ENCODE measurements around the gene SEPHS2.
"Not testable (repeated sequence)": the region's sequence is repeated elsewhere in the genome, so short reads cannot be mapped to it uniquely, and the experiment has no call there.

SEPHS2 gene

DNA sequence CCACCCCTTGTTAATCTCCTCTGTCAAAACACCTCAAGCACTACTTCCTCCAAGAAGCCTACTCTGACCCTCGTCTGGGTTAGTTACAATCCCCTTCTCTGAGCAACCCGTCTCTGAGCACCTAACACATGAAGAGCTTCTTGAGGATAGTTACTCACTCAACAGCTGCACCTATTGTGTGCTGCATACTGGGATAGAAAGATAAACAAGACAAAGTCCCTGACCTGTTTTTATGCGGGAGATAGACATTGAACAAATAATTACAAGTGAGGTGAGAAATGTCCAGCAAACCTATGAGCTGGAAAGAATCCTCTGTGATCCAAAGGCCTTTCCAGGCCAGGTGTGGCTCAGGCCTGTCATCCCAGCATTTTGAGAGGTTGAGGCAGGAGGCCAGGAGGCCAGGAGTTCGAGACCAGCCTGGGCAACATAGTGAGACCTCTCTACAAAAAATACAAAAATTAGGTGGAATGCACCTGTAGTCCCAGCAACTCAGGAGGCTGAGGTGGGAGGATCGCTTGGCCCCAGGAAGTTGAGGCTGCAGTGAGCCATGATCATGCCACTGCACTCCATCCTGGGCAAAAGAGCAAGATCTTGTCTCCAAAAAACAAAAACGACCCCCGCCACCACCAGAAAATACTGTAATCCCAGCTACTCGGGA is 43.8 kb downstream of the SEPHS2 start:
- H3K27me3 ChIP-seq (ENCODE audit: control insufficient read depth in 5 of 5, insufficient read depth in 4 of 5, low read length in 5 of 5), result no peaks in the 10 kb centered on the region
- H3K9me3 ChIP-seq (ENCODE audit: control insufficient read depth in 5 of 5, low read length in 5 of 5), result no peaks in the 10 kb centered on the region
- no peak overlapping the region for H3K27ac ChIP-seq (ENCODE audit: low read depth, low read length)
- peaks cover 4 to 19% (median 17%) of the 10 kb centered on the region in 5 donors for H3K4me1 ChIP-seq (ENCODE audit: control insufficient read depth in 5 of 5, insufficient read depth in 5 of 5, low read length in 5 of 5)
- H3K4me3 ChIP-seq (ENCODE audit: low read depth in 1 of 5, low read length in 5 of 5), result no peak overlapping the region
- no peak overlapping the region for H3K9ac ChIP-seq (ENCODE audit: low read length in 5 of 5)
- peaks cover 0 to 16% (median 10%) of the 10 kb centered on the region in 5 donors for H3K36me3 ChIP-seq (ENCODE audit: control insufficient read depth in 5 of 5, insufficient read depth in 5 of 5, low read length in 5 of 5)

DNA sequence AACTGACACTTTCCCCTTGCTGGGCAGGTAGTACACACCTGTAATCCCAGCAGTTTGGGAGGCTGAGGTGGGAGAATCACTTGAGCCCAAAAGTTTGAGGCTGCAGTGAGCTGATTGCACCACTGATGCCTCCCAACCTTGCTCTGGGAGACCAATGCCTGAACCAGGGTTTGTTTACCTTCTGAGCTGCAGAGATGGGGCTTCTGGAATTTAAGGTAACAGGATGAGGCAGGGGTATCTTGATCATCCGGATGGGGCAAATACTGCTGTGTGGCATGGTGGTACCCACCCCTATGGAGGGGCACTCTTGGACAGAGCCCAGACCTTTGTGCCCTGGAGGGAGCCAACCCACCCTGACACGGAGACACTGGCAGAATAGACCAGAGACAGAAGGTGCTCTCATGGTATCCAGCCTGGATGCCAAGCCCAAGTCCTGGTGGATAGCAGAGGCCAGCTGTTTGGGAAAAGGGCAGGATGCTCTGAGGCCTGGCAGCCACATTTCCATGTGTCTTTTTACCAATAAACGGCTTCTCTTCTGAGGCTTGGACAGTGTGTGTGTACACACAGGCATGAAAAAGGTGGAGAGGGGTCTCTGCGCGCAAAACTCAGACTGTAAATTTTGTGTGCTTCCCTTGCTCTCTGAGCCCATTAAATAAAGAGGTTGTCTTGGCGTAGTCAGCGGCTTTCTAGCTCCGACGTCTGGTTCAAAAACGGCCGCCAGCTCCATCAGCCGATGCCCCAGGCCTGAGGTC is 46.1 kb downstream of the SEPHS2 start:
- Histone ChIP-seq H3K4me3 (ENCODE audit: low read depth in 1 of 5, low read length in 5 of 5) (peak overlapping the region; percentile 17 to 83 (median 80)), H3K4me1 (ENCODE audit: control insufficient read depth in 5 of 5, insufficient read depth in 5 of 5, low read length in 5 of 5) (peaks cover 2 to 28% (median 24%) of the 10 kb centered on the region in 5 donors)

GRCh38 chr16:30398661-30399434 is 46.8 kb downstream of the SEPHS2 start:
- Histone ChIP-seq H3K9ac (ENCODE audit: low read length in 5 of 5) (no peak overlapping the region), H3K4me3 (ENCODE audit: low read depth in 1 of 5, low read length in 5 of 5) (no peak overlapping the region), H3K27me3 (ENCODE audit: control insufficient read depth in 5 of 5, insufficient read depth in 4 of 5, low read length in 5 of 5) (no peaks in the 10 kb centered on the region), H3K36me3 (ENCODE audit: control insufficient read depth in 5 of 5, insufficient read depth in 5 of 5, low read length in 5 of 5) (peaks cover 0 to 16% (median 10%) of the 10 kb centered on the region in 5 donors), H3K27ac (ENCODE audit: low read depth, low read length) (no peak overlapping the region), H3K4me1 (ENCODE audit: control insufficient read depth in 5 of 5, insufficient read depth in 5 of 5, low read length in 5 of 5) (peaks cover 2 to 33% (median 30%) of the 10 kb centered on the region in 5 donors), H3K9me3 (ENCODE audit: control insufficient read depth in 5 of 5, low read length in 5 of 5) (no peaks in the 10 kb centered on the region)

More for the DNA sequence above, 46.1 kb downstream of the SEPHS2 start:
- Histone ChIP-seq H3K27ac (ENCODE audit: low read depth, low read length) (peak overlapping the region; percentile 75), H3K27me3 (ENCODE audit: control insufficient read depth in 5 of 5, insufficient read depth in 4 of 5, low read length in 5 of 5) (no peaks in the 10 kb centered on the region), H3K9me3 (ENCODE audit: control insufficient read depth in 5 of 5, low read length in 5 of 5) (no peaks in the 10 kb centered on the region), H3K9ac (ENCODE audit: low read length in 5 of 5) (peak overlapping the region in 4 of 5 donors; percentile 79 to 86 (median 84)), H3K36me3 (ENCODE audit: control insufficient read depth in 5 of 5, insufficient read depth in 5 of 5, low read length in 5 of 5) (peaks cover 0 to 16% (median 10%) of the 10 kb centered on the region in 5 donors)

- no peak overlapping the region for H3K4me3 ChIP-seq (ENCODE audit: low read depth in 1 of 5, low read length in 5 of 5)
- H3K36me3 ChIP-seq (ENCODE audit: control insufficient read depth in 5 of 5, insufficient read depth in 5 of 5, low read length in 5 of 5), result peaks cover 0 to 16% (median 10%) of the 10 kb centered on the region in 5 donors
These were observed 47.7 kb downstream of the SEPHS2 start for GRCh38 chr16:30397776-30398660.

DNA sequence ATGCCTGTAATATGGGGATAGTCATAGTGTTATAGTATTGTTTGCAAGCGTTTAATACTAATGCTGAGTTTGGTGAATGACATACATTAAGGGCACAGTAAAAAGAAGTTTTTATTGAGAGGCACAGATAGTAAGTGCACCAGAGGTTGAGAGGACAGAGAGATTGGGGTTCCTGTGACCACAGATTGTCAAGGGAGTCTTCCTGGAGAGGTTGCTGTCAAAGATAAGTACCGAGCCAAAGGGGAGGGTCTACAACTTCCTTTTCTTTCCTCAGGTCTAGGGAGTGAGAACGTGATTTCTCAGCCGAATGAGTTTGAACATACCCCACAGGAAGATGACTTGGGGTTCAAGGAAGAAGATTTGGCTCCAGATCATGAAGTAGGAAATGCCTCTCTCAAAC is 48.6 kb downstream of the SEPHS2 start:
- Histone ChIP-seq H3K4me1 (ENCODE audit: control insufficient read depth in 5 of 5, insufficient read depth in 5 of 5, low read length in 5 of 5) (peaks cover 2 to 33% (median 30%) of the 10 kb centered on the region in 5 donors), H3K27ac (ENCODE audit: low read depth, low read length) (no peak overlapping the region), H3K27me3 (ENCODE audit: control insufficient read depth in 5 of 5, insufficient read depth in 4 of 5, low read length in 5 of 5) (no peaks in the 10 kb centered on the region), H3K9me3 (ENCODE audit: control insufficient read depth in 5 of 5, low read length in 5 of 5) (no peaks in the 10 kb centered on the region), H3K9ac (ENCODE audit: low read length in 5 of 5) (peak overlapping the region in 1 of 5 donors; percentile 1), H3K36me3 (ENCODE audit: control insufficient read depth in 5 of 5, insufficient read depth in 5 of 5, low read length in 5 of 5) (peaks cover 0 to 16% (median 10%) of the 10 kb centered on the region in 5 donors), H3K4me3 (ENCODE audit: low read depth in 1 of 5, low read length in 5 of 5) (no peak overlapping the region)

More at GRCh38 chr16:30397776-30398660, 47.7 kb downstream of the SEPHS2 start:
- no peaks in the 10 kb centered on the region for H3K9me3 ChIP-seq (ENCODE audit: control insufficient read depth in 5 of 5, low read length in 5 of 5)
- H3K9ac ChIP-seq (ENCODE audit: low read length in 5 of 5), result no peak overlapping the region
- no peaks in the 10 kb centered on the region for H3K27me3 ChIP-seq (ENCODE audit: control insufficient read depth in 5 of 5, insufficient read depth in 4 of 5, low read length in 5 of 5)
- no peak overlapping the region for H3K27ac ChIP-seq (ENCODE audit: low read depth, low read length)
- peaks cover 2 to 33% (median 30%) of the 10 kb centered on the region in 5 donors for H3K4me1 ChIP-seq (ENCODE audit: control insufficient read depth in 5 of 5, insufficient read depth in 5 of 5, low read length in 5 of 5)

DNA sequence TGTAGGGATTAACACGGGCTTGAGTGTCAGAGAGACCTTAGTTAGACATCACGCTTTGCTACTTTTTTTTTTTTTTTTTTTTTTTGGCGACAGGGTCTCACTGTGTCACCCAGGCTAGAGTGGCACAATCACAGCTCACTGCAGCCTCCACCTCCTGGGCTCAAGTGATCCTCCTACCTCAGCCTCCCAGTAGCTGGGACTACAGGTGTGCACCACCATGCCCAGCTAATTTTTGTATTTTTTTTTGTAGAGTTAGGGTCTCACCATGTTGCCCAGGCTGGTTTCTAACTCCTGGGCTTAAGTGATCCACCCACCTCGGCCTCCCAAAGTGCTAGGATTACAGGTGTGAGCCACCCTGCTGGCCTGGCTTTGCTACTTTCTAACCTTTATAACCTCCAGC is 49.0 kb downstream of the SEPHS2 start:
- H3K4me3 ChIP-seq (ENCODE audit: low read depth in 1 of 5, low read length in 5 of 5), result not testable (repeated sequence)

GRCh38 chr16:30395992-30396585 is 49.6 kb downstream of the SEPHS2 start:
- Histone ChIP-seq H3K27ac (ENCODE audit: low read depth, low read length) (peak overlapping the region; percentile 13), H3K4me1 (ENCODE audit: control insufficient read depth in 5 of 5, insufficient read depth in 5 of 5, low read length in 5 of 5) (peaks cover 2 to 33% (median 30%) of the 10 kb centered on the region in 5 donors)

More for the DNA sequence above, 49.0 kb downstream of the SEPHS2 start:
- not testable (repeated sequence) for H3K27ac ChIP-seq (ENCODE audit: low read depth, low read length); H3K27me3 ChIP-seq (ENCODE audit: control insufficient read depth in 5 of 5, insufficient read depth in 4 of 5, low read length in 5 of 5); H3K9me3 ChIP-seq (ENCODE audit: control insufficient read depth in 5 of 5, low read length in 5 of 5)
- Histone ChIP-seq H3K9ac (ENCODE audit: low read length in 5 of 5) (peak overlapping the region in 2 of 5 donors; percentile 1 to 86), H3K4me1 (ENCODE audit: control insufficient read depth in 5 of 5, insufficient read depth in 5 of 5, low read length in 5 of 5) (peaks cover 2 to 33% (median 30%) of the 10 kb centered on the region in 5 donors), H3K36me3 (ENCODE audit: control insufficient read depth in 5 of 5, insufficient read depth in 5 of 5, low read length in 5 of 5) (peaks cover 0 to 16% (median 10%) of the 10 kb centered on the region in 5 donors)

GRCh38 chr16:30395155-30395991 is 50.3 kb downstream of the SEPHS2 start, which contains the start of gene ZNF48:
TSS of gene ZNF48 (plus strand) at chr16:30395420. CDS start at chr16:30395795, 375 bp downstream.
- Histone ChIP-seq H3K9me3 (ENCODE audit: control insufficient read depth in 5 of 5, low read length in 5 of 5) (no peaks in the 10 kb centered on the region), H3K27ac (ENCODE audit: low read depth, low read length) (peak within 1 kb of the TSS; percentile 52), H3K4me1 (ENCODE audit: control insufficient read depth in 5 of 5, insufficient read depth in 5 of 5, low read length in 5 of 5) (peaks cover 2 to 29% (median 24%) of the 10 kb centered on the region in 5 donors), H3K36me3 (ENCODE audit: control insufficient read depth in 5 of 5, insufficient read depth in 5 of 5, low read length in 5 of 5) (peaks cover 0 to 16% (median 10%) of the 10 kb centered on the region in 5 donors), H3K4me3 (ENCODE audit: low read depth in 1 of 5, low read length in 5 of 5) (peak within 1 kb of the TSS; percentile 69 to 88 (median 75)), H3K9ac (ENCODE audit: low read length in 5 of 5) (peak within 1 kb of the TSS; percentile 43 to 86 (median 78)), H3K27me3 (ENCODE audit: control insufficient read depth in 5 of 5, insufficient read depth in 4 of 5, low read length in 5 of 5) (no peaks in the 10 kb centered on the region)

More at GRCh38 chr16:30395992-30396585, 49.6 kb downstream of the SEPHS2 start:
- Histone ChIP-seq H3K27me3 (ENCODE audit: control insufficient read depth in 5 of 5, insufficient read depth in 4 of 5, low read length in 5 of 5) (no peaks in the 10 kb centered on the region), H3K9ac (ENCODE audit: low read length in 5 of 5) (peak overlapping the region; percentile 43 to 86 (median 78)), H3K36me3 (ENCODE audit: control insufficient read depth in 5 of 5, insufficient read depth in 5 of 5, low read length in 5 of 5) (peaks cover 0 to 16% (median 10%) of the 10 kb centered on the region in 5 donors), H3K9me3 (ENCODE audit: control insufficient read depth in 5 of 5, low read length in 5 of 5) (no peaks in the 10 kb centered on the region), H3K4me3 (ENCODE audit: low read depth in 1 of 5, low read length in 5 of 5) (peak overlapping the region; percentile 69 to 88 (median 75))
